Measurements from ENCODE around the gene SLC12A4.

The SLC12A4 gene

GRCh38 chr16:67897231-67897630 lies 71.2 kb downstream of the SLC12A4 start:
- DNase-seq (ENCODE audit: low read depth, low spot score): peak; percentile 85

DNA sequence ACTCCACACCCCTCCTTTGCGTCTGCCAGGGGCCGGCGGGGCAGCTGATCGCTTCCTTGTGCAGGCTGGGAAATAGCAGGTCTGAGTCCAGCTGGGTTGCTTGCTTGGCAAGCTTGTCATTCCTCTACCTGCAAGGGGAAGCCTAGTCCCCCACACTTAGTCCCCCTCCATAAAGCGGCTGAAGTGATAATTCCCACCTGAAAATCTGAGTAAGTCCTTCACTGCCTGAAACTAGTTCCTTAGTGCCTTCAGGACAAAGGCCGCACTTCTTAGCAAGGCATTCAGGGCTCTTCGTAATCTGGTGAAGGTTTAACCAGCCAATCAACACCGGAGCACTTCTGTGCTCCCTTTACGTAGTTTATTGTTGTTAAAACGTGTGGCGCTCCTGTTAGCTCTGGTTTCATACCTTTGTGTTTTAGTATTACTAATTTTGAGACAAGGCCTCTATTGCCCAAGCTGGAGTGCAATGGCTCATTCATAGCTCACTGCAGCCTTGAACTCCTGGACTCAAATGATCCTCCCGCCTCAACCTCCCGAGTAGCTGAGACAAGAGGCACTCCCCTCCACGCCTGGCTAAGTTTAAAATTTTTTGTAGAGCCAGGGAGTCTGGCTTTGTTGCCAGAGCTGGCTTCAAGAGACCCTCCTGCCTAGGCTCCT lies 74.6 kb downstream of the SLC12A4 start:
- no peak for DNase-seq (ENCODE audit: low read depth, low spot score)
